OCI-LY3 (cell line): ENCODE measurements around the gene WNT3.

Experiments used
- EZH2phosphoT487 ChIP-seq: fragments of 200-600 bp; shearing (Covaris generic); IDR thresholded peaks from 2 replicates; pipeline ENCODE4 v1.6.1; 2018; ENCODE audit warnings: antibody characterized with exemption, mixed run types, low read depth
- TF ChIP-seq, protein P1 (sequence below): fragments of 200-600, 300-600 bp; sonication (generic); IDR thresholded peaks from 2 replicates; pipeline ENCODE4 v1.5.1; 2014; ENCODE audit warnings: antibody characterized with exemption, low read length, low read depth

DNA sequence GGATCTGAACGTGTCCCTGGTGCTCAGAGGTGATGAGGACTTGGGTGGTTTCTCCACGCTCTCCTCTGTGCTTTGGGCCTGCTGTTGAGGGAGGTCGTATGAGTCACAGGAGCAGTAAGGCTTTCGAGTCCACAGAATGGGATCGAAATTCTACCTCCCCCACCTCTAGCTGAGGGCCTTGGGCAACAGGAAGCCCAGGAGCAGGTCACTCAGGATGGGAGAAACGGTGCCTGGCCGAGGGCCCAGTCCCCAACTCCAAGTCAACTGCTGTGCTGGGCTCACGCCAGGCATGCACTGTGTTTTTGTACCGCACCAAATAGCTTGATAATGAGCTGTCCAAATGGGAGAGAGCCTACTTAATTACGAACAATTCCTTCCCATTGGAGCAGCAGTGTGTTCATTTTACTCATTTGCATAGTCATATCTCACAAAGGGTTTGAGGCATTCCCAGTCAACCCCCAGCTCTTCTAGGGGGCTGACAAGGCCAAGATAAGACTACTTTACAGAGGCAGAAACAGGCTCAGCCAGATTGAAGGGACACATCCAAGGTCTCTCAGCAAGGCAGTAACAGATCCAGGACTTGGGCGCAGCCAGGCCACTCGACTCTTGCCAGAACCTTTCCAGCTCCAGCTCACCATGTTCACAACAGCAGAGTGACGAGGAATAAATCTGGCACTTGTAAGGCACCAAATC lies 53.6 kb downstream of the WNT3 start:
- TF ChIP-seq, protein P1, sequence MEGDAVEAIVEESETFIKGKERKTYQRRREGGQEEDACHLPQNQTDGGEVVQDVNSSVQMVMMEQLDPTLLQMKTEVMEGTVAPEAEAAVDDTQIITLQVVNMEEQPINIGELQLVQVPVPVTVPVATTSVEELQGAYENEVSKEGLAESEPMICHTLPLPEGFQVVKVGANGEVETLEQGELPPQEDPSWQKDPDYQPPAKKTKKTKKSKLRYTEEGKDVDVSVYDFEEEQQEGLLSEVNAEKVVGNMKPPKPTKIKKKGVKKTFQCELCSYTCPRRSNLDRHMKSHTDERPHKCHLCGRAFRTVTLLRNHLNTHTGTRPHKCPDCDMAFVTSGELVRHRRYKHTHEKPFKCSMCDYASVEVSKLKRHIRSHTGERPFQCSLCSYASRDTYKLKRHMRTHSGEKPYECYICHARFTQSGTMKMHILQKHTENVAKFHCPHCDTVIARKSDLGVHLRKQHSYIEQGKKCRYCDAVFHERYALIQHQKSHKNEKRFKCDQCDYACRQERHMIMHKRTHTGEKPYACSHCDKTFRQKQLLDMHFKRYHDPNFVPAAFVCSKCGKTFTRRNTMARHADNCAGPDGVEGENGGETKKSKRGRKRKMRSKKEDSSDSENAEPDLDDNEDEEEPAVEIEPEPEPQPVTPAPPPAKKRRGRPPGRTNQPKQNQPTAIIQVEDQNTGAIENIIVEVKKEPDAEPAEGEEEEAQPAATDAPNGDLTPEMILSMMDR = no peak
- TF ChIP-seq EZH2phosphoT487 = no peak
